NCI-H1436 treated with DMSO at 0.1 percent for 48 hours (cell line): ENCODE data around the gene FCN1.

Source experiments
- DNase-seq: peaks from one replicate; lab custom pipeline; 2025; lab: John Stamatoyannopoulos, UW

FCN1 gene

DNA sequence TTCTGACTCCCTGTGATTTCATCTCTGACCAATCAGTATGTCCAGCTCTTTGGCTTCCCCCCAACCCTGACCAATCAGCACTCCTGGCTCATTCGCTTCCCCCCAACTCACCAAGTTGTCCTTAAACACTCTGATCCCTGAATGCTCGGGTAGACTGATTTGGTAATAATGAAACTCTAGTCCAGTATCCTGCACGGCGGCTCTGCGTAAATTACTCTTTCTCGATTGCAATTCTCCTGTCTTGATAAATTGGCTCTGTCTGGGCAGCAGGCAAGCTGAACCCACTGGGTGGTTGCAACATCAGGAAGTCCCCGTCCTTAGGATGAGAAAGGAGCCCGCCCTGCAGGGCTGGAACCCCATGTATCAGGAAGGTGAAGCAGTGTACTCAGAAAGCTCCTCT, 26.7 kb downstream of the FCN1 start:
- no peak for DNase-seq

DNA sequence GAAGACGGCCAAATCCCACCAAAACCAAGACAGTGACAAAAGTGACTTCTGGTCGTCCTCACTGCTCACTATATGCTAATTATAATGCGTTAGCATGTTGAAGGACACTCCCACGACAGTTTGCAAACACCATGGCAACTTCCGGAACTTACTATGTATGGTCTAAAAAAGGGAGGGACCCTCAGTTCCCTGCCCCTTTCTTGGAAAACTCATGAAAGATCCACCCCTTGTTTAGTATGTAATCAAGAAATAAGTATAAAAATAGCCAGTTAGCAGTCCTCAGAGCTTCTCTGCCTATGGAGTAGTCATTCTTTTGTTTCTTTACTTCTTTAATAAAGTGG, 27.6 kb downstream of the FCN1 start:
- no peak for DNase-seq

DNA sequence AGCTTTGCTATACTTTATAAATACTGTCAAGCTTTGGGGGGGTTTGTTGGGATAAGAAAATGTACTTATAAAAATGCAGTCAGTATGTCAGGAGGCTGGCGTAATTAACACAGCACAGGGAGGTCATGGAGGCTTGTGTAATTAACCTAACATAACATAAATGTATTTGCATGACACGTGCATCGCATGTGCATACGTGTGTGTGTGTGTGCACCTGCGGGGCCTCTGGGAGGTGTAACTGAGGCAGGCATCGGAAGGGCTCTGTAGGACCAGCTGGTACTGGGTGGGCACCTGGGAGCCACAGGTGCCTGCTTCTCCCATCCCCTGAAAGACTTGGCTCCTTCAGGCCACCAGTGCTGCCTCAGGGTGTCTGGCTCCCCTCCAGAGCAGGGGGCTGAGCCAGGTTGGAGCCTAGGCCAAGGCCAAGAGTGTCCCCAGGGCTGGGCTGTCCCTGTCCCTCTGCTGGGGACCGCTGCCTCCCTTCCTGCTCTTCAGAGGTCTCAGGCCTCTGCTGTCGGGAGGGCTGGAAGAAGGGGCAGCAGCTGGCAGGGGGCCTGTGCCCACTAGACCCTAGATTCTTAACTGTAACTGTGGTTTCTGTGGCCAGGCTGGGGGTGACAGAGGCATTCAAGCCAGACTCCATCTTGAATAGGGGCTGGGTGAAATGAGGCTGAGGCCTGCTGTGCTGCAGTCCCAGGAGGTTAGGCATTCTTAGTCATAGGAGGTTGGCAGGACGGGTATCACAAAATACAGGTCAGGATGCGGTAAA, 28.1 kb downstream of the FCN1 start:
- DNase-seq = no peak

DNA sequence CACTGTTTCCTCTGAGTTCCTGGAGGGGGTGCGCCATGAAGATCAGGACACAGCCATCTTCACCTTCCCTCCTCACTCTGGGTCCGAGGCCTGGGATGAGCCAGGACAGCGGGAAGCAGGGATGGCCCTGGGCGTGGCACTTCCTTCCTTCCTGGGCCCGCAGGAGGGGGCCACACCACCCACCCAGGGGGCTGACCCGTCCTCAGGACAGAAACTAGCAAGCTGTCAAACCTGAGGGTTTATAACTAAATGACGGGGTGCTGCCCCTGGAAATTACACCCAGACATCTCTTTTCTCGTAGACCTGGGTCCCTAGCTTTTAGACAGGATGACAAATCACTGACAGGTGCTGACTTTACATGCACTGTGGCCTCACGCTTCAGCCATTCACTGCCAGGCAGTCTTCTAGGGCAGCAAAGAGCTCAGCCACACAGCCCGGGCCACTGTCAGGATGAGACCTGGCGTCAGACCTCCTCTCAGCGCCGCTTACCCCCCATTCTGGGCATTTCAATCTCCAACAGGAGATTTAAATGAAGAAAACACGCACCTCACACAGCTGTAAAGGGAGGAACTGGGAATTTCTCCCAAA, 29.0 kb downstream of the FCN1 start:
- no peak for DNase-seq

DNA sequence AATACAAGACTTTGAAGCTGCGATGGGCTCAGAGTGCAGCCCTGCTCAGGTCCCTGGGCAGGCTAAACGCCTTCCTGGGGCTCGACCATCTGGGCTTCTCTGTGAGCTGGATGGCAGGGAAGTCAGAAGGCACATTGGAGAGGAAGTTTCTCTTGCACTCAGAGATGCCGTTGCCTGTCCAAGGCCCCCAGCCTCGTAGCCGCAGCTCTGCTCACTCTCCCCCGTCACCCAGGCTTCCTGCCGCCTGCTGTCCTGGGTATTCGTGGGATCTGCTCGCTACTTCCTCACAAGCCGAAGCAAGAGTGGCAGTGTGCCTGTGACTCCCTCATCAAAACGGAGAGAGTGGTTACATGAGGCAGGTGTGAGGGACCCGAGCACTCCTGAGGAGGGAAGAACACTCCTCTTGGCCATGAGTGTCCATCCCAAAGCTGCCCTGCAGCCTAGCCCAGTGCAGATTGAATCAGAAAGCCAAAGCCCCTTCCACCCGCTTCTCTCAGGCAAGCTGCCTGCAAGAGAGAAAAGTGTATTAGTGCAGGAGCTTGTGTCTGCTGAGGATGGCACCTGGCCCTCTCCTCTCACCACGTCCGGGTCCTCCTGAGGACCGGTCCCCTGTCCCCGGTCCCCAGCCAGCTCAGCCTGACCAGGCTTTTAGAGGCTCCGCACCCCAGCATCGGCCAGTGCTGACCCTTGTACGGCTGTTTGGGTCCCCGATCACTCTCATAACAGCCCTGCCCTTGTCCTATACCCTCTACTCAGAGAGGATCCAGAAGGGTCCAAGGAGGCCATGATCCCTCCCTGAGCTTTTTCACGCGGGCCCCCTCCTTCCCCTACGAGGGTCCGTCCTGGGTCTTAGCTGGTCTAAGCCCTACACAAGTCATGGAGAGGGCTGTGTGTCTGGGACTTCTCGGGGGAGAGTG, 29.8 kb downstream of the FCN1 start:
- no peak for DNase-seq

DNA sequence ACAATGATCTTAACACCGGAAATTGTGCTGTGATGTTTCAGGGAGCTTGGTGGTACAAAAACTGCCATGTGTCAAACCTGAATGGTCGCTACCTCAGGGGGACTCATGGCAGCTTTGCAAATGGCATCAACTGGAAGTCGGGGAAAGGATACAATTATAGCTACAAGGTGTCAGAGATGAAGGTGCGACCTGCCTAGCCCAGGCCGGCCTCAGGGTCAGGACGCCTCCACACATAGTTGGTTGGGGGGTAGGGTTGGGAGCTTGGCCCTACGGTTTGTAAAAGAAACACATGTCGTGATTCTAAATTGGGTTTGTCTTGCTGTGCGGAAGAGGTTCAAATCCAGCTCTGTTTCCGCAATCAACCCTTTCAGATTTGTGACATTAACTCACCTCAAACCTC, 30.5 kb downstream of the FCN1 start:
- DNase-seq = no peak

DNA sequence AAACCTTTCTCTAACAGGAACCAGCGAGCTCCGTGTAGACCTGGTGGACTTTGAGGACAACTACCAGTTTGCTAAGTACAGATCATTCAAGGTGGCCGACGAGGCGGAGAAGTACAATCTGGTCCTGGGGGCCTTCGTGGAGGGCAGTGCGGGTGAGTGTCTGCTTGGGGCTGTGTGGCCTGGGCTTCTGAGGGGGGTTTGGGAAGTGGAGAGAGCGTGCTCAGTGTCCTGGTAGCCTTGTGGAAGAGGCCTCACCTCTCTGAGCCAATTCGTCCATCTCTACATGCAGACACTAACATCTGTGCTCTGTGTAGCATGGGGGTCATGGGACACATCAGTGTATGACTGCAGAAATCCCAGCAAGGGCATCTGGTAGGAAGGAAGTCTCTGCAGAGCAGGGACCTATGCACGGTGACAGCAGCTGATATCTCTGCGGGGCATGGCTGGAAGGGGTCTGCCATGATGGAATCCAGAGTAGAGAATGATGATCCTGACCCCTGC, 31.2 kb downstream of the FCN1 start:
- DNase-seq = no peak

DNA sequence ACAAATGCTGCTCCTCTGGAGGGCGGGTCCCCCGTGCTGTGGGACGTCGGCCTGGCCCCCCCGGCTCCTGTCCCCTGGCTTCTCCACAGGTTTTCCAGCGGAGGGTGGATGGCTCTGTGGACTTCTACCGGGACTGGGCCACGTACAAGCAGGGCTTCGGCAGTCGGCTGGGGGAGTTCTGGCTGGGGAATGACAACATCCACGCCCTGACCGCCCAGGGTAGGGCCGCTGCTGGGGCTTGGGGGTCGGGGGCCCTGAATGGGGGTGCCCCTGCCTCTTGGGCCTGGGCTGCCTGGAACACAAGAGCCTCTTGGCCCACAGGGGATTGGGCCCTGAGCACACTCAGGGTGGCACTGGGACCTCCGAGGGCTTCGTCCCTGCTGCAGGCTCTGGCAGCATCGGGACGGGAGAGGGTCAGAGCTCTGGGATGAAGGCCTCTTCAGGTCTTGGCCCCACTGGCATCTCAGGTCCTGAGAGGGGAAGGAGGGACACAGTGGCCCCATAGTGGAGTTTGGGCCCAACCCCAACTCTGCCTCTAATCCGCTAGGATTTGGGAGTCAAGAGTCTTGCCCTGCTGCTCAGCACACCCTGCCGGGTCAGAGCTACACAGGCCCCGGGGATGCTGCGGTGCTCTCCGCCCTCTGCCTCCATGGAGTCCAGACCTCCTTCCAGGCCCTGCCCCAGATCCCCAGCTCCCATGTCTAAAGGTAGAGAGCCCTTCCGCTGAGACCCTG, 31.9 kb downstream of the FCN1 start:
- no peak for DNase-seq

DNA sequence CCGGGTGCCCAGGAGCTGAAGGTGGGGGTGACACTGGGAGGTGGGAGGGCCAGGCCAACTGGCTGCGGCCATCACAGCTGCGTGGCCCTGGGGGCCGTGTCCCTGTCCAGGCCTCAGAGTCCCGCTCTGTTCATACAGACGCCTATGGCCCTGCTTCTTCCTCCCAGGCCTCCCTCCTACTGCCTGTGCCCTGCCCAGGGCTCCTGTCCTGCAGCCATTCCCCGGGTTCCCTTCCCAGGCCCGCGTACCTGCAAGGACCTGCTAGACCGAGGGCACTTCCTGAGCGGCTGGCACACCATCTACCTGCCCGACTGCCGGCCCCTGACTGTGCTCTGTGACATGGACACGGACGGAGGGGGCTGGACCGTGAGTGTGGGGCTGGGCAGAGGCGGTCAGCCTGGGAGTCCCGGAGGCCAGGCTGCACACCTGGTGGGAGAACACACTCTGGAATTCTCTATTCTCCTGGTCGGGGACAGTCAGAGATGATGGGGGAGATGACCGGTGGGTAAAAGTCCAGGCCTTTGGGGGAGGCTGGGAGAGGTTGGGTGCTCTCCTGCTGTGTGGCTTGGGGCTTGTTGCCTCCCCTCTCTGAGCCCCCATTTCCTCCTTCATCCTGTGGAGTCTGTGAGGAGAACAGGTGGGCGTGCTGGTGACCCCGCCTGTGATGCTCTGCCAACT, 32.6 kb downstream of the FCN1 start:
- no peak for DNase-seq

DNA sequence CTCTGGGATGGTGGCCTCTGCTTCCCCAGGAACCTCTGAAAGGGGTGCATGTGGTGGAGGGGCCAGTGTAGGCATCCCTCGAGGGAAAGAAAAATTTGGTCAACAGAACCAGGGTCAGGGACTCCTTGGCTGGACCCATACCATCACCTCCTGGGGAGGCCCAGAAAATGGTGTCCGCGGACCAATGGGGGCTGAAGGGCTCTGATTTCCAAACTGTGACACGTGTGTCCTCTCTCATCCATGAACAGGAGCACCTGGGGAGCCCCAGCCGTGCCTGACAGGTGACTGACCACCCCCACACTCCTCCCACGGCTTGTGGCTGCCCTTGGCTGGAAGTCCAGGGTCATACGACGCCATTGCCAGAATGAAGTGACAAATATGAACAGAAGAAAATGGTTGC, 33.2 kb downstream of the FCN1 start:
- DNase-seq = no peak

DNA sequence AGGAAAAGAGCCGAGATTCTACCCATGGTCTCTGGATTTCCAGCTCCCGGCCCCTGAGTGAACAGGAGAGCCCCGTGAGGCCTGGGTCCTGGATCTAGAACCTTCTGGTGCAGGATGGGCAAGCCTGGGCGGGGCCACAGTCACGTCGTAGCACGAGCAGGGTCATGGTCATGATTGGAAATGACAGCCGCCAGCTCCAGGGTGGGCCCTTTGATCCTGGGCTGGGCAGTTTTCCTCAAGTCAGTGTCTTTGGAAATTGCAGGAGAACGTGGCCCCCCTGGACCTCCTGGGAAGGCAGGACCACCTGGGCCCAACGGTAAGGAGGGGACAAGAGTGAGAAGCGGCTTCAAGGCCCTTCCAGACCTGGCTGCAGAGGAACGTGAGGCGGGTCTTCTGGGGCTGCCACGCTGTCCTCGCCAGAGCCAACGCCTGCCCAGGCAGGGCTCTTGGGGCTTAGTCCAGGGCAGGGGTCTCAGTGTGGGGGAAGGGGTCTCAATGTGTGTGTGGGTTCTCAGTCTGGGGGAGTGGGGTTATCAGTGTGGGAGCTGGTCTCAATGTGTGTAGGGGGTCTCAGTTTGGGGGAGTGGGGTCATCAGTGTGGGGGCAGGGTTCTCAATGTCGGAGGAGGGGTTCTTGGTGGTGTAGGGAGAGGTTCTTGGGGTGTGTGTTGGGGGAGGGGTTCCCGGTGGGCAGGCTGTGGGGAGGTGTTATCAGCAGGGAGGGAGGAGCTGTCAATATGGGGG, 34.5 kb downstream of the FCN1 start:
- DNase-seq = no peak

DNA sequence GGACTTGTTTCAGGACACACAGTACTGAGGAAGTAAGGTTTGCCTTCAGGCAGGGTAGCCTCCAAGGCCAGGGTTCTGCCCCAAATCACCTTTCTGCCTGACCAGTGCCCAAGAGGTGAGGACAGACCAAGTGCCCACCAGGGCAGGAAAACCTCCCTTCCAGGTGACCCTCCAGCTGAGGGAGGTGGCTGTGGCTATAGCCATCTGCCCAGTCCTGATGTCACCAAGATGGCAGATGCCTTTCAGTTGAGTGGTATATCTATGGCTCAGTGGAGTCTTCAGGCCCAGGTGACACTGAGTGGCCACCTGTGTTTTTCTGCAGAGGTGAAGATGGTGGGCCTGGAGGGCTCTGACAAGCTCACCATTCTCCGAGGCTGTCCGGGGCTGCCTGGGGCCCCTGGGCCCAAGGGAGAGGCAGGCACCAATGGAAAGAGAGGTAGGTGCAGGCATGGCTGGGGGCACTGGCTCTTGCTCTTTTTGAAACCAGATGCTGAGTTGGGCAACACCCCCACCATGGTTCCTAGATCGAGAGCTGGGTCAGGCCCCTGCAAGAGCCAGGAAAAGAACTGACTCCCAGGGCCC, 35.4 kb downstream of the FCN1 start:
- no peak for DNase-seq

DNA sequence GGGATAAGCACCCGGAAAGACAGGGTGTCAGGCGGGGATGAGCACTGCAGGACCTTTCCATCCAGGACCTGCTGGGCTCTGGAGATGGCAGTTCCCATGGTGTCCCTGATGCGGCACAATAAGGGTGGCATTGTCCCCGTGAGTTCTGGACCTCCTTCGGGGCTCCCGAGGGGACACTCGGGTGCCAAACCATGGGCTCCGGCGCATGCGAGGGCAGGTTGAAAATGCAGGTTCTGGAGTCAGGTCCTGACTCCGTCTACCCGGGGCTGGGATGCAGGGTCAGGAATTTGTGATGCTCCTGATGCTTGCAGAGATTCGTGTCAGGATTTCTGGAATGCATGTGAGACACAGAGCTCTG, 36.4 kb downstream of the FCN1 start:
- DNase-seq = no peak

DNA sequence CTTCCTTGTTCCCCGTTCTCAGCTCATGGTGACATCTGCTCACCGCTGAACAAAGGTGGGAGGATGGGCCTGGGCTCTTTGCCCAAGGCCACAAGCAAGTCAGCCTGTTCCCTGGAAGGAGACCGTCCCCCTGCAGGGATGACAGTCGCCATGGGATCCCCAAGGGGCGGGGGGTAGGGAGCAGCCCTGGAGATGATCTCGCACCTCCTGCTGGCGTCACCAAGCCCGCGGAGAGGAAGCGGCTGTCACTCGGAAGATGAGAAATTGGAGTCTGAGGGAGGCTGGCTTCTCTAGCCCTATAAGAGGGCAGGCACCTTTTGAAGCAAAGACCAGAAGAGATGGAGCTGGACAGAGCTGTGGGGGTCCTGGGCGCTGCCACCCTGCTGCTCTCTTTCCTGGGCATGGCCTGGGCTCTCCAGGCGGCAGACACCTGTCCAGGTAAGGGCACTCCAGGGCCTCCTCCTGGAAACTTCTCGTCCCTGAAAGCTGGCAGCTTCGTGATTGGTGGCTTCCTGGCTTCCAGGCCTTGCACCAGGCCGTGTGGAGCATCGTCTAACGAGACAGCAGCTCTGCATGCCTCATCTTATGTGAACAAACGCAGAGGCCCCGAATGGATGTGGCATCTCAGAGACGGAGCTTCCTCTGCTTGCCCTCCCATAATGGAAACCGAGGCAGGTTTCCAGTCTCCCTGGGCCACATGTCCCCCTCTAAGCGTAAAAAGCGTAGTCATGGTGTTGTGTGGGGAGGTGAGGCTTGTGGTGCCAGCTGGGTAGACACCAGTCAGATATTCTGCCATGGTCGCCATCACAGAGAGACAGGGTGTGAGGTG, 37.0 kb downstream of the FCN1 start, which contains the start of gene FCN2:
Gene FCN2, plus strand, starts transcription at position 327 of the 829 bp plus-strand sequence. Its CDS starts 12 bp downstream, at position 339.
- DNase-seq = no peak

DNA sequence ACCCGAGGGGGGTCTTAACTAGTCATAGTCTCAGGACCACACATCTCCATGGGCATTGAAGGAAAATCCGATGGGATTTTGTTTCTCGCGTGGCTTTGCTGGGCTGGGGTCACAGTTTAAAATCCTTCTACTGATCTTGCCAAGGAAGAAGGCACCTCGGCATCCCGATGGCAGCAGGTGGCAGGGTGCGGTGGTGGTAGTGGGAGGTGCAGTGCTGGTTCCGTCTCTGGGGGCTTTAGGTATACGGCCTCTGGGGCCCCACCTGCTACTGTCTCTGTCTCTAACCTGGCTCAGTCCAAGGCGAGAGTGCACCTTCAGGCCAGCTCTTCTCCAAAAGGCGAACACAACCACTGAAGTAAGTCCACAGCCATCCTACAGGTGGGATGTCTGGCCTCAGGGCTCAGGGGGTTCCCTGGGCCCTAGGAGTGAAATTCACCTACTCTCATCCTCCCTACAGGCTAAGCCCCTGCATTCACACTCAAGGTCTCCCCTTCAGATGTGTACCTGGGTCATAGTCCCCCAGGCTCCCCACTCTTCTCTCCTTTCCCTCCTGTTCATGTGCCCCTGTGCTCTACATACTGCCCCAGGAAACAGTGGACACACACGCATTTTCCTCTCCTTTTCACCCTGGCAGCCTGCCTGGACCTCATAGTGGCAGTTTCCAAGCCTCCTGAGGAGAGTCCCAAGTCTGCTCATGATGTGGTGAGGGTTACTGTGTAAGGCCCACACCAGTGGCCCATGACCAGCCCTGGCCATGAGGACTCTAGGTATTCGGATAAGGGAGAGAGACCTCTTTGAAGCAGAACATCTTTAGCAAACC, 37.8 kb downstream of the FCN1 start:
- DNase-seq = no peak

DNA sequence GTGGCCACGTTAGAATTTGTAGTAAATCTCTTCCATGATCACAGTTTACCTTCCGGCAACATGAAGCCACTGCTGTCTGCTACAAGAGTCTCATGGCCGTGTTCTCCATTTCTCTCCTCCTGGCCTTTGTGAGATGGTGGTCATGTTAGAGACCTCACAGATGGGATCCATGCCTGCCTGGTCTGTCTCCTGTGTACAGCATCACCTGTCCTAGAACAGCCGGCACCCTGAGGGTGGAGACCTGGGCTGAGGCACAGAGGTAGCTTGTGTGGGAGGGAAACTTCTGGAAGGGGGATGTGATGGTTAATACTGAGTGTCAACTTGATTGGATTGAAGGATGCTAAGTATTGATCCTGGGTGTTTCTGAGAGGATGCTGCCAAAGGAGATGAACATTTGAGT, 40.2 kb downstream of the FCN1 start:
- DNase-seq = no peak

DNA sequence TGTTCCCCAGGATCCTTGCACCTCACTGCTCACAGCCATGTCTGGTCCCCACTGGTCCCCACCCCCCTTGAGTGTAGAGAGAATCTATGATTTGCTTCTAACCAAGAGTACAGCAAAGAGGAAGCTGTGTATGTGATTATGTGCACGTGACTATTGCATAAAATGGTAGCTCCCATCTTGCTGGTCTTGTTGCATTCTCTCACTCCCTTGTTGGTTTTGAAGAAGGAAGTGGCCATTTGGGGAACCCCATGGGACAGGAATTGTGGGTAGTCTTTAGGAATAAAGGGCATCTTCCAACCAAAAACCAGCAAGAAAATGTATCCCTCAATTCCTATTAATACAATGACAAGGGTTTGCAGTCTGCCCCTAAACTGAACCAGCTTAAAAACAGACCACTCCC, 42.3 kb downstream of the FCN1 start:
- no peak for DNase-seq

DNA sequence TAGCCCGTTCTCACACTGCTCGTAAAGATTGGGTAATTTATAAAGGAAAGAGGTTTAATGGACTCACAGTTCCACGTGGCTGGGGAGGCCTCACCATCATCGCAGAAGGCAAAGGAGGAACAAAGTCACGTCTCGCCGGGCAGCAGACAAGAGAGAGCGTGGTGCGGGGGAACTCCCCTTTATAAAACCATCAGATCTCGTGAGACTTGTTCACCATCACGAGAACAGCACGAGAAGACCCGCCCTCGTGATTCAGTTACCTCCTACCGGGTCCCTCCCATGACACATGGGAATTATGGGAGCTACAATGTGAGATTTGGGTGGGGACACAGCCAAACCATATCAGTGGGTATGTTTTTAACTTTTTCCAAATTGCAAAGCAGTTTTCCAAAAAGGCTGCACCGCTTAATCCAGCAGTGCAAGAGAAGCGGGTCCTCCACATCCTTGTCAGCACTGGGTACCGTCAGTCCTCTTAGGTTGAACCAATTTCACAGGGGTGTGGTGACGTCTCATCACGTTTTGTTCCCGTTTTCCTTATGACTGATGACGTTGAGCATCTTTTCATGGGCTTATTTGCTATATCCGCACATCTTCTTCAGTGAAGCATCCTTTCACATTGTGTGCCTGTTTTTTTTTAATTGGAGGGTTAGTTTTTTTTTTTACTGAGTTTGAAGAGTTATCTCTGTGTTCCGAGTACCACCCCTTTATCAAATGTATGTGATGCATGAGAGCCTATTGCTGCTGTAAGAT, 45.1 kb downstream of the FCN1 start:
- DNase-seq = no peak
